ENCODE data around the gene TEAD3. TPM values are rescaled to one million over a fixed set of nuclear protein-coding genes. Genes with fewer than 3 reads are reported as not detected.
A peak's percentile ranks its signal among the peaks of the same experiment; 100 is the strongest.

Gene TEAD3
- total RNA-seq, 2 donors from 2014 or later = 1.5 to 2.4 TPM

DNA sequence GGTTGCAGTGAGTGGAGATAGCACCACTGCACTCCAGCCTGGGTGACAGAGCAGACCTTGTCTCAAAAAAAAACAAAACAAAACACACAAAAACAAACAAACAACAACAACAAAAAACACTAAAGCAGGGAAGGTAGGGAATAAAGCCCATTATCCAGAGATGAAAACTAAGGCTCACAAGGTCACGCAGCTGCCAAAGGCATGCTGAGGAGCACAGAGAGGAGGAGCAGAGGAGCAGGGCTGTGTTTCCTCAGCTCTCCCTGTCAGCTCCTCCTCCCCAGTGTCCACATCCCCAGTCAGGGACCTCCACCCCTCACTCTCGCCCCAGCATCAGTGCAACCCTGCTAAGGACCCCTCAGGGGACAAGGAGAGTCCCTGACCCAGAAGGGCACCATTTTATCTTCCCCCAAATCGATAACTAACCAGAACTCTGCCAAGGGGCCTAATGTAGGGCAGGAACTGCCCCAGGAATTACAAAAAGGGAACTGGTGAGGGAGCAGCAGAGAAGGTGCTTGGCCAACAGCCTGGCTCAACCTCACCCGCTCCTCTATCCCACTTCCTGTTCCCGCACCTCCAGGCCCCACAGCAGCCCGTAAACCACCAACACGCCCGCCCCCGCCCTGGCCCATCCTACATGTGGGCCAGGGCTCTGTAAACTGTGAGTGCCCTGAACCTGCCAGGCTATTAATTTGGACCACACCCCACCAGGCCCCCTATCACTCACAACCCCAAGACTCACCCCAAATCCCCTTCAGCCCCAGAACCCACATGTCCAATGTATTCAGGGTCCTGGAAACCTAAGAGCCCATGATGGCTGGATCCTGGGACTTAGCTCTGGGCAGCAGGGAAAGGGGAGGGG is 9.0 kb downstream of the TEAD3 start:
- Mint-ChIP-seq H3K36me3 (no peaks in the 10 kb centered on the region), H3K27ac (no peak overlapping the region), H3K9me3 (no peaks in the 10 kb centered on the region)
- DNase-seq (ENCODE audit: low spot score in 2 of 2) = no peak
- ATAC-seq = no peak

DNA sequence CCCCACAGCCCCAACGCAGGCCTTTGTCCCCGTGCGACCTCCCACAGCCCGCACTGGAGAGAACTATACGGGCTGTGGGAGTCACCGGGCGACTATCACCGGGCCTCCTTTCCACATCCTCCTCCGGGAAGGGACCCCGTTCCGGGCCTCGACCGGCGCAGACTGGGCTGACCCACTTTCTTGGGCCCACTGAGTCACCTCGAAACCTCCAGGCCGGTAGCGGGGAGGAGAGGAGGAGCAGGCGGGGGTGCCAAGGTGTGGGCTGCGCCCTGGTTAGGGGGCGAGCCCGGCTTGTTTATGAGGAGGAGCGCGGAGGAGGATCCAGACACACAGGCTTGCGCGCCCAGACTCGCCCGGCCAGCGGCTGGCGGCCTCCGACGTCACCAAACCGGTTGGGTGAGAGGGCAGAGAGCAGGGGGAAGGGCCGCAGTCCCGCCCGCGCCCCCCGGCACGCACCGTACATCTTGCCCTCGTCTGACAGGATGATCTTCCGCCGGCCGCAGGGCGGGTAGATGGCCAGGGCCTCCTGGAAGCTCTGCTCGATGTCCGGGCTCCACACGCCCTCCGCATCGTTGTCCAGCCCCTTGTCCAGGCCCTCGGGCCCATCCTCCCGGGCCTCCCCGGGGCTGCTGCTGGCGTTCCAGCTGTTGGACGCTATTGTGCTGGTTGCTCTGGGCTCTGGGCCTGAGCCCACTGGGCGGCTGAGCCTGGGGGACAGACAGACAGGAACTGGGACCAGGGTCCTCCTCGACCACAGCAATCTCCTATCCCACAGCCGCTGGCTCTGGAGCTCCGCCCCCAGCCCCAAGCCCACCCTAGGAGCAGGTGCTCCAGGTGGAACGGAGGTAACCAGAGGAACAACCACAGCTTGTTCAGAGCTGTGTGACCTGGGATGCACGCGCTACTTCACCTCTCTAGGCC is 10.6 kb downstream of the TEAD3 start:
- Mint-ChIP-seq H3K27ac (no peak overlapping the region), H3K36me3 (no peaks in the 10 kb centered on the region), H3K9me3 (no peaks in the 10 kb centered on the region)
- no peak for ATAC-seq
- DNase-seq (ENCODE audit: low spot score in 2 of 2) = no peak

DNA sequence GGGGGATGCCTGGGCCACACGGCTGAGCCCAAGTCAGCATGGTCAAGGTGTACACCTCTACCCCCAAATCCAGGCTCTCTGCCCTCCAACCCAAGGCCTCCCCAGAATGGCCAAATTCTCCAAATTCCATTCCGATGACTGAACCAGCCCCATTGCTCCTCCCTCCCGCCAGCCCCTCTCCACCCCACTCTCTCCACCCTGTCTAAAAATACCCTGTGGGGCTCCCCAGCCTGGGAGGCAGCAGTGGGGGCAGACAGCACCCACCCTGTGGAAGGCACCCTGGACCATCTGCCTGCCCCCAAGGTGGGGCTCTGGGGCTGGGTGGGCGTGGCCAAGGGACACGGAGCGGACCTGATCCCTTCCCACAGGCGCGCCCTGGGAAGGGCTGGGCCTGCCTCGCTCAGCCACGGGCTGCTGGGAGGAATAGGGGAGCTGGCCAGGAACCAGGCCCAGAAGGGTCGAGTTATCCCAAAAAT is 11.4 kb downstream of the TEAD3 start:
- ATAC-seq (no peak), DNase-seq (ENCODE audit: low spot score in 2 of 2) (no peak)
- H3K36me3 Mint-ChIP-seq = no peaks in the 10 kb centered on the region
- no peak overlapping the region for H3K27ac Mint-ChIP-seq
- no peaks in the 10 kb centered on the region for H3K9me3 Mint-ChIP-seq

DNA sequence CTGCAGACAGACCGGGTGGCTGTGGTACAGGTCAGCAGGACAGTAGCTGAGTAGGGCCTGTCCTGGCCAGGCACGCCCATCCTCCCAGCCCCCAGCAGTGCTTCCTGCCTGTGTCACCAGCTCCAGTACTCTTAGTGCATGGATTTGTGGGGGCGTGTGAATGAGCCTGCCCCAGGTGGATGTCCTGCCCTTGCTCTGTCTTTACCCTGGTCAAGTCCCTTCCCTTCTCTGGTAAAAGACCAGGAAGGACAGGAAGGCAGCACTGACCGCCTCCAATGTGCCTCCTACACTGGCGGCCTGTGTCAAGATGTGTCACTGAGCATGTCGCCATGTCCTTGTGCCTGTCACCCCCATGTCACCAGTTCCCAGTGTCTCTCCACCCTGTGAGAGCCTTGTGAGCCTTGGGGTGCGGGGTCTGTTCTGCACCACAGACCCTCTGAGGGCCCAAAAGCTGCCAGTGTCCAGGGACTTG is 11.9 kb downstream of the TEAD3 start:
- DNase-seq (ENCODE audit: low spot score in 2 of 2) (no peak), ATAC-seq (no peak)
- H3K36me3 Mint-ChIP-seq = no peaks in the 10 kb centered on the region
- H3K27ac Mint-ChIP-seq = no peak overlapping the region
- no peaks in the 10 kb centered on the region for H3K9me3 Mint-ChIP-seq

DNA sequence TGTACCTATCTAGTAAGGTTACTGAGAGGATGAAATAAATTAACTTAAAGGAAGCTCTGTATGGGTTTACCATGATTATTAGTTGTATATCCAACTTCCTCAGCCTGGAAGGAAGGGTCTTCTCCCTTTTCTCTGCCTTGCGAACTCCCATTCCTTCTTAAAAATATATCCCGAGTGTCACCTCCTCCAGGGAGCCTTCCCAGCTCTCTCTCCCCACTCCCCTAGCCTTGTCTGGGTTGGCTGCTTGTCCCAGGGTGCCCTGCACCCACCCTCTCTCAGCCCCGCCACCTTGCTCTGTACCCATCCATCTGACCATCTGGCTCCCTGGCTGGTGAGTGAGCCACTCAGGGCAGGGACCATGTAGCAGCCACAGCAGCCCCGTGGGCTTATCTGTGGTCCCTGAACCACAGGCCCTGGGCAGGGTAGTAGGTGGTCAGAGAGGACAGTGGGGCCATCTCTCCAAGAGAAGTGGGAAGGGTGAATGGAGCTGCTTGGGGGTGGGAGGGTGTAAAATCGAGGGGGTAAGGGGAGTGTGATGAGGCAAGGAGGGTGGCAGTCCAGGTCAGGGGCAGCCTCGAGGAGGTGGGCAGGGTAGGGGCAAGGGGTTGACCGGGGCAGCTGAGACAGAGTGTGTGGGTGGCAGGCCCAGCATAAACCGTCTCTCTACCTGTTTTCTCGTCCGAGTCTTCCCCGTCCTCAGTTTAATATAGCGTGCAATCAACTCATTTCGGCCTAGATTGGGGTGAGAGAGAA is 12.8 kb downstream of the TEAD3 start:
- DNase-seq (ENCODE audit: low spot score in 2 of 2) (no peak), ATAC-seq (no peak)
- H3K9me3 Mint-ChIP-seq = no peaks in the 10 kb centered on the region
- no peak overlapping the region for H3K27ac Mint-ChIP-seq
- no peaks in the 10 kb centered on the region for H3K36me3 Mint-ChIP-seq

DNA sequence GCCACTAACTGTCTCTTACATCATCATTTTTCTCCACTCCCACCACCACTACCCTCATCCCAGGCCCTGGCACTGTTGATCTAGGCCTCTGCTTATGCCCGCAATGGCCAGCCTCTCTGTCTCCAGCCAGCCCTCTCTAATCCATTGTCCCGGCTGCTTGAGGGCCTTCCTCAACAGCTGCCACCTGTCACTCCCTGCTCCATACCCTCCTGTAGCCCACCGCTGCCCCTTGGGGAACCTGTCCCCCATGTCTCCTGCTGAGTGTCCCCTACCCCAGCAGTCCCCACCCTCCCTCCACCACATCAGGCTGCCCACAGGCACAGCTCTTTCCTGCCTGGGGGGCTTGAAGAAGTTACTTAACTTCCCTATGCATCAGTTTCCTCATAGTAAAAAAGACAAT is 13.4 kb downstream of the TEAD3 start:
- H3K36me3 Mint-ChIP-seq = no peaks in the 10 kb centered on the region
- no peak for ATAC-seq
- no peaks in the 10 kb centered on the region for H3K9me3 Mint-ChIP-seq
- DNase-seq (ENCODE audit: low spot score in 2 of 2) = no peak
- no peak overlapping the region for H3K27ac Mint-ChIP-seq

DNA sequence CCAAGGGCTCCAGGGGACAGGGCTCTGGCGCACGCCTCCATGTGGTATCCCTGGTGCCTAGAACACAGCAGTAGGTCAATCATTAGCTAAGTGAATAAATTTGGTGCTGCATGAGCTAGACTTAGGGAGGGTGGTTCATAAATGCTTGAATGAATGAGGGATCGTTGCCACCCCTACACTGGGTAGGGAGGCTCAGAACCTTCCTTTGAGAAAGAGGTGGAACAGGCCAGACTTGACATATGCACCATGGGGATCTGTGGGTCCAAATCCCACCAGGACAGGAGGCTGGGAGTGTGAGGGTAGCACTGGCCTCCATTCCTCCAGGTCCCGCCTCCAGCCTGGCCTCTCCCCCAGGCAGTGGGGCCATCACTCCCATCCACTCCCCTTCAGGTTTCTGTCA is 13.8 kb downstream of the TEAD3 start:
- Mint-ChIP-seq H3K36me3 (no peaks in the 10 kb centered on the region), H3K9me3 (no peaks in the 10 kb centered on the region), H3K27ac (no peak overlapping the region)
- DNase-seq (ENCODE audit: low spot score in 2 of 2) (no peak), ATAC-seq (no peak)

DNA sequence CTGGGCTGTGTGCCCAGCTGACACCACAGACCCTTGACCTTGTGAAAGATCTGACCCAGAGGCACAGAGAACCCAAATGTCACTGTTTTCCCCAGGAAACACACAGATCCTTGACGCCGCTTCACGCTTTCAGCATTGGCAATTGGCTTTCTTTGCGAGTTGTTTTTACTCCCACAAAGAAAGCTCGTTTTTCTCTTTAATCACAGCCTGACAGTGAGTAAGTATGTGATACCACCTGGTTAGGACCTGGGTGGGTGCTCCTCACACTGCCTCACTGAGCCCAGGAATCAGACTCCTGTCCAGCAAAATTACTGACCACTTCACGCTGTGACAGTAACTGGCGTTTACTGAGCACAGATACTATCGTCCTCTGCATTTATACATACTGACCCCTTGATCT is 15.7 kb downstream of the TEAD3 start:
- H3K9me3 Mint-ChIP-seq = no peaks in the 10 kb centered on the region
- DNase-seq (ENCODE audit: low spot score in 2 of 2) (no peak), ATAC-seq (no peak)
- H3K36me3 Mint-ChIP-seq = no peaks in the 10 kb centered on the region
- H3K27ac Mint-ChIP-seq = no peak overlapping the region

DNA sequence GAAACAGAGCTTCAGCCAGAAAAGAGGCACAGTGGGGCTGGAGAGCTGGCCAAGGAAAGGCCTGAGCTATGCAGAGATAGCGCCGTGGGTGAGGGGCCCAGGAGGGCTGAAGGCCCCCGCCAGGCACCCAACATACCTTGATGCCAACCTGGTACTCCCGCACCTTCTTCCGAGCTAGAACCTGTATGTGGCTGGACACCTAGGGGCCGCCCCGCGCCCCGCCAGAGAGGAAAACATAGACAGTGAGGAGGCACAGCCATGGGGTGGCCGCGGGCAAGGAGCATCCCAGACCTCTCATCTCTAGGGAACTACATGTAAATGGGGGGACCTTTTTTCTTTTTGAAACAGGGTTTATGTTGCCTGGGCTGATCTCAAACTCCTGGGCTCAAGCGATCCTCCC is 16.7 kb downstream of the TEAD3 start:
- H3K36me3 Mint-ChIP-seq = no peaks in the 10 kb centered on the region
- no peaks in the 10 kb centered on the region for H3K9me3 Mint-ChIP-seq
- no peak overlapping the region for H3K27ac Mint-ChIP-seq
- ATAC-seq = peak in 1 of 2 donors; percentile 1
- no peak for DNase-seq (ENCODE audit: low spot score in 2 of 2)

DNA sequence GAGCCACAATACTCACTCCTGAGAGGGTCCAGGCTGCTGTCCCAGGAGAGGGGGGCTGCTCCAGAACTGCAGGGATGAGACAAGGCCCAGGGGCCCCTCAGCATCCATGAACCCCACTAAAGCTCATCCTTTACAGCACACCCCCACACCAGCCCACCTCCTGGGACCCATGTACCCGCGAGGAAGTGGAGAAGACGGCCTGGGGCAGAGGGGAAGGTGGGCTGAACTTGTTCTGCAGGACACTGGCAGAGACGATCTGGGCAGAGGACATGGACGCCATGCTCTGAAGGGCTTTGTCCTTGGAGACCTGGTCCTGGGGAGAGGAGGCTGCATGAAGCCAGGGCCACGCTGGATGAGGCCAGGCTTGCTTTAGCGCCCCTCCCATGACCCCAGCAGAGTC is 18.6 kb downstream of the TEAD3 start:
- DNase-seq (ENCODE audit: low spot score in 2 of 2) = no peak
- ATAC-seq = peak in 1 of 2 donors; percentile 1
- Mint-ChIP-seq H3K27ac (peak overlapping the region in 1 of 2 donors; percentile 87), H3K36me3 (no peaks in the 10 kb centered on the region), H3K9me3 (no peaks in the 10 kb centered on the region)

DNA sequence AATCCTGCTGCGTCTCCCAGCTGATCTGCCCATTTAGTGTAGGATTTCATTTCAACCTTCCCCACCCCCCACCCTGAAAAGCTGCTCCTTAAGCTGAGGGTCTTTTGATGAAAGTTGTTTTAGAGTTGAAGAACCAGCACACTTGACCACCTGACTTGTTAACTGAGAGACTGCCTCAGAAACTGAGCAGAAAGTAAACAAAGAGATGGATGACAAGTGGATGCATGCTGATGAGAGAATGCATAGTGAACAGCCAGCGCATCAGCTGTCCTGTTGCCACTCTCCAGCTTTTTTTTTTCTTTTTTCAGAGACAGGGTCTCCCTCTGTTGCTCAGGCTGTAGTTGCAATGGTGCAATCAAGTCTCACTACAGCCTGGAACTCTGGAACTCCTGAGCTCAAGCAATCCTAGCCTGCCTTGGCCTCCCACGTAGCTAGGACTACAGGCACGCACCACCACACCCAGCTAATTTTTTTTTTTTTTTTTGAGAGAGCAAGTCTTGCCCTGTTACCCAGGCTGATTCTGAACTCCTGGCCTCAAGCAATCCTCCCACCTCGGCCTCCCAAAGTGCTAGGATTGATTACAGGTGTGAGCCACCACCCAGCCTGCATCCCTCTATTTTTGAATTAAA is 19.2 kb downstream of the TEAD3 start:
- ATAC-seq (no peak), DNase-seq (ENCODE audit: low spot score in 2 of 2) (no peak)
- Mint-ChIP-seq H3K9me3 (no peaks in the 10 kb centered on the region), H3K27ac (peak overlapping the region in 1 of 2 donors; percentile 87), H3K36me3 (no peaks in the 10 kb centered on the region)

DNA sequence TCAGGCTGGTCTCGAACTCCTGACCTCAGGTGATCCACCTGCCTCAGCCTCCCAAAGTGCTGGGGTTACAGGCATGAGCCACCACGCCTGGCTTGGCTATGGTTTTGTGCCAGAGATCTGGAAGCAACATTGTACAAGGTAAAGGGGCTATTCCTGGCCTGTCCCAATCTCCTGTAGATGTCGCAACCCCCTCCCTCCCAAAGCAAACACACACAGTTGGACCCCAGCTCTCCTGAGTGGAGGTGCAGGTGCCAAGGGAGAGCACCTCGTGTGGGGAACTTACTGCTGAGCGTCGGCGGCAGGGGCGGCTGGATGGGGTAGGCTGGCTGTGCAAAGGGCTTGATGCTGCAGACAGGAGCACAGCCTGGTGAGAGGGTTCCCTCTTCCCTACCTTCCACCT is 19.9 kb downstream of the TEAD3 start:
- peaks cover 0 to 5% of the 10 kb centered on the region in 2 donors for H3K36me3 Mint-ChIP-seq
- ATAC-seq (no peak), DNase-seq (ENCODE audit: low spot score in 2 of 2) (no peak)
- no peaks in the 10 kb centered on the region for H3K9me3 Mint-ChIP-seq
- no peak overlapping the region for H3K27ac Mint-ChIP-seq

DNA sequence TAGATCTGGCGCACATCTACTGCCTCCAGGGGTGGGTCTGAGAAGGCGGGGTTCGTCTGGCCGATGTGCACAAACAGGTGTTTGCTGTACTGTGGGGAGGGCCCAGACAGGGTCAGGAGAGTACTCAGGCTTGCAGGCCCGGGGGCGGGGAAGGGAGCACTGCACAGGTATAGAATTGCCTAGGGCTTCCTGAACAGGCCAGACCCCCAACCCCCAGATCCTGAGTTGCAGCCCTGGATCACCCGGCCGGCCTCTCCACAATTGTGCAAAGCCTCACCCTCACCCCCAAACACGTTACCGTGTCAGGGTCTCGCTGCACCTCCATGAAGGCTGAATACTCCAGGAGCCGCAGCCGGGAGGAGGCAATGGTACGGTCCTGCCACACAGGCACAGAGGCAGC is 20.9 kb downstream of the TEAD3 start:
- DNase-seq (ENCODE audit: low spot score in 2 of 2) = no peak
- Mint-ChIP-seq H3K9me3 (no peaks in the 10 kb centered on the region), H3K36me3 (peaks cover under 1 to 9% of the 10 kb centered on the region in 2 donors), H3K27ac (peak overlapping the region in 1 of 2 donors; percentile 98)
- peak in 1 of 2 donors; percentile 19 for ATAC-seq

DNA sequence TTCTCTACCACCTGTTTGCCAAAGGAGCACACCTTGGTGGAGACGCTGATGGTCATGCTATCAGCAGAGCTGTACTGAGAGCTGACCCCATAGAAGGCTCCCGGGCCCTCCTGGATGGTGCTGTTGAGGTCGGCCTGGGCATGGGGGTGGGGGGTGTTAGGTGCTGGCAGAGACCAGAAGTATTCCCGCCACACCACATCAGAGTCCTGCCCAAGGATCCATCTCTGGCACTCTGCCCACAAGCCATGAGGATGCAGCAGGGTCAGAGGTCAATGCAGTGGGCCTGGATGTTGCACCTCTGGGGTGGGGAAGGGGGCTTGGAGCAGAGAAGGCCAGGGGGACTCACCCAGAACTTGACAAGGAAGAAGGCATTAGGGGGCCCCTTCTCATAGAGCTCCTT is 21.3 kb downstream of the TEAD3 start:
- peaks cover 5 to 14% of the 10 kb centered on the region in 2 donors for H3K36me3 Mint-ChIP-seq
- peak overlapping the region in 1 of 2 donors; percentile 98 for H3K27ac Mint-ChIP-seq
- DNase-seq (ENCODE audit: low spot score in 2 of 2) (no peak), ATAC-seq (peak in 1 of 2 donors; percentile 3)
- H3K9me3 Mint-ChIP-seq = no peaks in the 10 kb centered on the region

DNA sequence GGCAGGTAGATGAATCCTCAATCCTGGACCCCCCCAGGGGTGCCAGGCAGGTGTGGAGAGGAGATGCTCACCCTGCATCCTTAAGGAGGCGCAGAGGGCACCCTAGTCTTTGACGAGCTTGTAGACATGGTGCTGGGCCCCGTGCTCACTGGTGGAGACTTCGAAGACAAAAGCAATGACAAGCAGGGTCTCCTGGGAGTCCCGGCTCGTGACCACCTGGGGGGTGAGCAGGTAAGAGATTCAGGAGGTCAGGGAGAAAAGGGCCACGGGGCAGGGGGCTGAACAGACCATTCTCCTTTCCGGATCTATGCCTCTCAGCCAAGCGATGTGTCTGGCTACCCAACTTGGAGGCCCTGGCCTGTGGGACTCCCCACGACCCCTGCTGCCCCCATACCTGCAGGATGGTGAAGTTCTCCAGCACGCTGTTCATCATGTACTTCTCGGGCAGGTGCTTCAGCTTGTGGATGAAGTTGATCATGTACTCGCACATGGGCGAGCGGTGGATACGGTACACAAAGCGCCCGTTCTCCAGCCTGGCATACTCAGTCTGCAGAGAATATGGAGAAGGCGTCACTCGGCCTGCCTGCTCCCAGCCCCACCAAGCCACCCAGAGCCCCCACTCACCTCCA is 21.8 kb downstream of the TEAD3 start:
- no peak for DNase-seq (ENCODE audit: low spot score in 2 of 2)
- H3K27ac Mint-ChIP-seq = peak overlapping the region in 1 of 2 donors; percentile 98
- ATAC-seq = peak; percentile 3 to 6
- H3K9me3 Mint-ChIP-seq = no peaks in the 10 kb centered on the region
- H3K36me3 Mint-ChIP-seq = peaks cover 10 to 19% of the 10 kb centered on the region in 2 donors
